HCT116 (cell line): ENCODE measurements around the gene RAB36. TPM values are rescaled to one million over a fixed set of nuclear protein-coding genes. Genes with fewer than 3 reads are reported as not detected.
A peak's percentile ranks its signal among the peaks of the same experiment; 100 is the strongest.

Experiments used
- ATAC-seq: fragments of 200-7000 bp; cut with Tn5 transposase; 2 replicates; pipeline ENCODE4 v1.9.1; 2020; ENCODE audit warnings: mild to moderate bottlenecking, moderate library complexity
- BruUV-seq: library from RNA; stranded (reverse); fragments of 400-500 nt; replicated peaks from 2 replicates; lab custom pipeline; 2021; lab: Mats Ljungman, UMichigan
- CTCF ChIA-PET: fragments of 300-600 bp; sonication (Branson Sonifier 250); formaldehyde crosslinking; loops from one replicate; lab custom pipeline; 2021; ENCODE audit warnings: antibody characterized with exemption; lab: Charles Lee
- POLR2A ChIA-PET: fragments of 300-600, 350-600 bp; sonication (Branson Sonifier 250); formaldehyde crosslinking; loops from one replicate; lab custom pipeline; 2021; ENCODE audit warnings: antibody characterized with exemption; lab: Charles Lee
- RAD21 ChIA-PET, 2 experiments: fragments of 300-600 bp; sonication (Branson Sonifier 250); formaldehyde crosslinking; loops; one replicate each; lab custom pipeline; 2023; ENCODE audit warnings: low total read pairs in 2 of 2; ENCODE audit not compliant: uncharacterized antibody in 2 of 2, unreplicated experiment in 2 of 2, low non-redundant PET in 1 of 2; lab: Charles Lee
- DNase-seq: peaks from one replicate; pipeline ENCODE4 v3.0.0-alpha.2; 2010; ENCODE audit warnings: low read depth, low spot score
- H2AFZ ChIP-seq: fragments of 200-600 bp; shearing (Covaris generic), sonication (generic); 2 replicates; pipeline ENCODE4 v1.6.1; 2017; ENCODE audit warnings: low read depth, mixed run types, mixed read lengths, antibody characterized with exemption, low read length; ENCODE audit not compliant: poor library complexity, severe bottlenecking
- H3K27ac ChIP-seq: 2 replicates; pipeline ENCODE4 v1.5.1; 2012; ENCODE audit warnings: low read depth, low read length
- H3K27me3 ChIP-seq: fragments of 200-600 bp; sonication (generic); 2 replicates; pipeline ENCODE4 v1.6.1; 2016; ENCODE audit warnings: mixed run types, low read length, mixed read lengths; ENCODE audit not compliant: insufficient read depth
- H3K36me3 ChIP-seq, 2 experiments: fragments of 200-500 bp in 1 of 2; fragments of 200-600 bp in 1 of 2; sonication (Bioruptor generic) in 1 of 2; sonication (generic) in 1 of 2; 2 replicates each; pipeline versions ENCODE4 v1.5.1 to v1.6.1; 2014 to 2016; ENCODE audit warnings: low read length in 2 of 2, inconsistent platforms in 1 of 2, mixed read lengths in 1 of 2, mixed run types in 1 of 2; ENCODE audit not compliant: insufficient read depth in 2 of 2, control insufficient read depth in 1 of 2
- H3K4me1 ChIP-seq, 2 experiments: fragments of 200-600 bp in 1 of 2; sonication (generic) in 1 of 2; 2 replicates each; pipeline versions ENCODE4 v1.5.1 to v1.6.1; 2012 to 2017; ENCODE audit warnings: low read length in 2 of 2, inconsistent platforms in 1 of 2, mild to moderate bottlenecking in 1 of 2, mixed read lengths in 1 of 2, mixed run types in 1 of 2, moderate library complexity in 1 of 2; ENCODE audit not compliant: insufficient read depth in 2 of 2, control insufficient read depth in 1 of 2
- H3K4me2 ChIP-seq: fragments of 200-600 bp; sonication (generic); 2 replicates; pipeline ENCODE4 v1.6.1; 2017; ENCODE audit warnings: mixed run types, low read length, mixed read lengths
- H3K4me3 ChIP-seq, 2 experiments: fragments of 200-600 bp in 1 of 2; sonication (generic) in 1 of 2; replicated peaks in 1 of 2; 2 replicates each; pipeline ENCODE4 v1.5.1; 2011 to 2016; ENCODE audit warnings: low read length in 2 of 2, control low read depth in 1 of 2, low read depth in 1 of 2, mild to moderate bottlenecking in 1 of 2, mixed read lengths in 1 of 2, mixed run types in 1 of 2
- H3K79me2 ChIP-seq: fragments of 200-600 bp; sonication (generic); 2 replicates; pipeline ENCODE4 v1.6.1; 2017; ENCODE audit warnings: mild to moderate bottlenecking, mixed run types, low read length, moderate library complexity, mixed read lengths; ENCODE audit not compliant: insufficient read depth
- H3K9ac ChIP-seq: fragments of 200-600 bp; sonication (generic); 2 replicates; pipeline ENCODE4 v1.6.1; 2016; ENCODE audit warnings: low read length, mixed read lengths
- H3K9me2 ChIP-seq: fragments of 200-600 bp; sonication (generic), shearing (Covaris generic); 2 replicates; pipeline ENCODE4 v1.6.1; 2017; ENCODE audit warnings: mixed run types, mild to moderate bottlenecking, moderate library complexity; ENCODE audit not compliant: insufficient read depth
- H3K9me3 ChIP-seq, 2 experiments: fragments of 200-500 bp in 1 of 2; fragments of 200-600 bp in 1 of 2; sonication (Bioruptor generic) in 1 of 2; sonication (generic) in 1 of 2; 2 replicates each; pipeline ENCODE4 v1.6.1; 2014 to 2017; ENCODE audit warnings: low read length in 2 of 2, mixed read lengths in 2 of 2, inconsistent platforms in 1 of 2, low read depth in 1 of 2, mild to moderate bottlenecking in 1 of 2, mixed run types in 1 of 2, moderate library complexity in 1 of 2; ENCODE audit not compliant: control insufficient read depth in 1 of 2, insufficient read depth in 1 of 2
- H4K20me1 ChIP-seq: fragments of 200-600 bp; sonication (generic), shearing (Covaris generic); 2 replicates; pipeline ENCODE4 v1.6.1; 2017; ENCODE audit warnings: mixed run types, mild to moderate bottlenecking, moderate library complexity; ENCODE audit not compliant: insufficient read depth
- CBX3 ChIP-seq: IDR thresholded peaks from 2 replicates; pipeline ENCODE4 v1.6.1; 2012; ENCODE audit warnings: low read depth
- CEBPB ChIP-seq: IDR thresholded peaks from 2 replicates; pipeline ENCODE4 v1.6.1; 2012; ENCODE audit warnings: low read depth
- CTCF ChIP-seq, 3 experiments: fragments of 200-600 bp in 1 of 3; sonication (generic) in 1 of 3; IDR thresholded peaks in 2 of 3; conservative IDR thresholded peaks in 1 of 3; 2 replicates each; pipeline ENCODE4 v1.5.1; 2012 to 2017; ENCODE audit warnings: low read depth in 2 of 3, low read length in 2 of 3, antibody characterized with exemption in 1 of 3, borderline replicate concordance in 1 of 3, control low read depth in 1 of 3, mild to moderate bottlenecking in 1 of 3, mixed read lengths in 1 of 3, mixed run types in 1 of 3, moderate library complexity in 1 of 3; ENCODE audit not compliant: insufficient read depth in 1 of 3
- EGR1 ChIP-seq: IDR thresholded peaks from 2 replicates; pipeline ENCODE4 v1.6.1; 2012; ENCODE audit warnings: low read depth
- EZH2 ChIP-seq: fragments of 200-600 bp; sonication (generic); IDR thresholded peaks from 2 replicates; pipeline ENCODE4 v1.6.1; 2017; ENCODE audit warnings: antibody characterized with exemption, mixed run types
- EZH2phosphoT487 ChIP-seq: fragments of 200-600 bp; IDR thresholded peaks from 2 replicates; pipeline ENCODE4 v1.6.1; 2018; ENCODE audit warnings: antibody characterized with exemption, borderline replicate concordance
- FOSL1 ChIP-seq: IDR thresholded peaks from 2 replicates; pipeline ENCODE4 v1.6.1; 2012; ENCODE audit warnings: low read depth
- POLR2A ChIP-seq: IDR thresholded peaks from 2 replicates; pipeline ENCODE4 v1.7.0; 2011; ENCODE audit warnings: borderline replicate concordance; ENCODE audit not compliant: insufficient read depth, insufficient read length; ENCODE audit errors: extremely low read depth
- POLR2AphosphoS5 ChIP-seq: IDR thresholded peaks from 2 replicates; pipeline ENCODE4 v1.6.1; 2011; ENCODE audit warnings: mild to moderate bottlenecking, low read depth, low read length, moderate library complexity
- RAD21 ChIP-seq: IDR thresholded peaks from 2 replicates; pipeline ENCODE4 v1.6.1; 2012; ENCODE audit warnings: low read depth, mild to moderate bottlenecking
- SIN3A ChIP-seq: IDR thresholded peaks from 2 replicates; pipeline ENCODE4 v1.6.1; 2012; ENCODE audit warnings: low read depth
- SP1 ChIP-seq: IDR thresholded peaks from 2 replicates; pipeline ENCODE4 v1.6.1; 2012; ENCODE audit warnings: low read depth
- SRF ChIP-seq: IDR thresholded peaks from 2 replicates; pipeline ENCODE4 v1.6.1; 2012; ENCODE audit warnings: low read depth
- YY1 ChIP-seq: IDR thresholded peaks from 2 replicates; pipeline ENCODE4 v1.6.1; 2011; ENCODE audit warnings: low read length, low read depth, moderate library complexity, mild to moderate bottlenecking; ENCODE audit not compliant: insufficient replicate concordance; ENCODE audit errors: extremely low read depth
- ZFX ChIP-seq: fragments of 450-650 bp; IDR thresholded peaks from 2 replicates; pipeline ENCODE4 v1.6.1; 2017
- ZNF274 ChIP-seq: fragments of 200-500 bp; sonication (Bioruptor generic); IDR thresholded peaks from 2 replicates; pipeline ENCODE4 v1.6.1; 2014; ENCODE audit warnings: mild to moderate bottlenecking, low read depth, low read length, inconsistent platforms
- intact Hi-C: fragments of 100-400 bp; cut with micrococcal nuclease; formaldehyde crosslinking; loops from 2 replicates; pipeline ENCODE4 v1.10.0; 2022
- total RNA-seq: library from RNA; stranded (reverse); gene quantifications from one replicate; pipeline ENCODE4 v1.2.1, GENCODE V29; 2021; ENCODE audit not compliant: unreplicated experiment
- TF ChIP-seq, protein P1 (sequence below): IDR thresholded peaks from 2 replicates; pipeline ENCODE4 v1.6.1; 2012
- TF ChIP-seq, protein P2 (sequence below): IDR thresholded peaks from 2 replicates; pipeline ENCODE4 v1.6.1; 2011; ENCODE audit warnings: mild to moderate bottlenecking, low read length, moderate library complexity; ENCODE audit not compliant: insufficient replicate concordance; ENCODE audit errors: extremely low read depth
- TF ChIP-seq, protein P3 (sequence below): IDR thresholded peaks from 2 replicates; pipeline ENCODE4 v1.6.1; 2012; ENCODE audit warnings: low read depth
- TF ChIP-seq, protein P4 (sequence below): IDR thresholded peaks from 2 replicates; pipeline ENCODE4 v1.6.1; 2012

The RAB36 gene
- total RNA-seq, 1 experiment from 2014 or later = 6.1 TPM

DNA sequence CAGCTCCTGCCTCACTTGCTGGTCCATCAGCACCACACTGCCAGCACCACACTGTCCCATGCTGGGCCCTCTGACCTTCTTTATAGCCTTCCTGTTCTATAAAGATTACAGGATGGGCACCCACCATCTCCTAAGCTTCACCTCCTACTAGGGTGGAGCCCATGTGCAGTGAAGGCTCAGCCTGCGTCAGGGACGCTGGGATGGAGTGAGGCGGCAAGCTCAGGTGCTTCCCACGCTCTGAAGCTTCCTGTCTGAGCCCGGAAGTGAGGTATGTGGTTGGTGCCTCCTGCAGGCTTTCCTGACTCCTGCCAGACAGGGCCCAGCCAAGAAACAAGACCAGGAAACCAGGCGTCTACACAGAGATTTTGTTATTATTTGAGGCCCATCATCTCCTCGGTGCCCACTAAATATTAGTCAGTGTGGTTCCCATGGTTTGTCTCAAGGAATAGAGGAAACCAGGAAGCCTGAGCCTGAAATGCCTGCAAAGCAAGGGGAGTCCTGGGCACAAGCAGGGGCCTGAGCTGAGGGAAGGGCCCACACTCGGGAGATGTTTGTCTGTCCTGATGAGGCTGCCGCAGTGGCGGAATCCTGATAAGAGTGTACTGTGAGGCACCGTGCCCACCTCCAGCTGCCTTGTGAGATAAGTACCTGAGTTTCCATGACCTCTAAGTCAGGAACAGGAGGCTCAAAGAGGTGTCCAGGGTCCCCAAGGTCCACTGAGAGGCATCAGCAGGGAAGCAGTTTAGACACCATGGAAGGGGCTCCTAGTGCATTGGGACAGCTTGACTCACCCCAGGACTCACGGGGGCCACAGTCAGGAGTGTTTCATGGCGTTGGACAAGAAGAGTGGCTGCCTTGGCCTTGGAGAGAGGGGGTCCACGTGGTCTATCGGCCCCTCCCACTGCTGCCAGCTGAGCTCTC is 25.5 kb upstream of the RAB36 start:
- CTCF ChIA-PET = no interaction called here
- Histone ChIP-seq H3K4me1 (no peaks in the 10 kb centered on the region), H4K20me1 (no peaks in the 10 kb centered on the region), H3K9ac (no peak overlapping the region), H3K27ac (no peak overlapping the region), H3K9me2 (no peaks in the 10 kb centered on the region), H3K79me2 (no peaks in the 10 kb centered on the region), H3K4me3 (no peak overlapping the region), H3K27me3 (no peaks in the 10 kb centered on the region), H3K36me3 (no peaks in the 10 kb centered on the region), H2AFZ (no peak overlapping the region), H3K9me3 (no peaks in the 10 kb centered on the region), H3K4me2 (no peak overlapping the region)
- ATAC-seq (peak; percentile 58), DNase-seq (no peak)
- no TSS peak for BruUV-seq
- TF ChIP-seq POLR2AphosphoS5 = no peak
- no peak for TF ChIP-seq EGR1
- TF ChIP-seq EZH2phosphoT487 = no peak
- no peak; the same call in 1 of the 2 replicates for TF ChIP-seq ZFX
- TF ChIP-seq, protein P1, sequence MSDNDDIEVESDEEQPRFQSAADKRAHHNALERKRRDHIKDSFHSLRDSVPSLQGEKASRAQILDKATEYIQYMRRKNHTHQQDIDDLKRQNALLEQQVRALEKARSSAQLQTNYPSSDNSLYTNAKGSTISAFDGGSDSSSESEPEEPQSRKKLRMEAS = no peak
- TF ChIP-seq SIN3A = no peak
- TF ChIP-seq RAD21 = no peak
- TF ChIP-seq YY1 = no peak
- no peak for TF ChIP-seq CBX3
- no peak for TF ChIP-seq ZNF274
- no peak for TF ChIP-seq CTCF (IDR thresholded peaks at IDR 0.05 in 2 of 3, conservative IDR thresholded peaks at IDR 0.05 in 1 of 3; ENCODE audit: borderline replicate concordance in 1 of 3, insufficient read depth in 1 of 3, low read depth in 2 of 3, low read length in 2 of 3)
- no peak for TF ChIP-seq SP1
- TF ChIP-seq, protein P2, sequence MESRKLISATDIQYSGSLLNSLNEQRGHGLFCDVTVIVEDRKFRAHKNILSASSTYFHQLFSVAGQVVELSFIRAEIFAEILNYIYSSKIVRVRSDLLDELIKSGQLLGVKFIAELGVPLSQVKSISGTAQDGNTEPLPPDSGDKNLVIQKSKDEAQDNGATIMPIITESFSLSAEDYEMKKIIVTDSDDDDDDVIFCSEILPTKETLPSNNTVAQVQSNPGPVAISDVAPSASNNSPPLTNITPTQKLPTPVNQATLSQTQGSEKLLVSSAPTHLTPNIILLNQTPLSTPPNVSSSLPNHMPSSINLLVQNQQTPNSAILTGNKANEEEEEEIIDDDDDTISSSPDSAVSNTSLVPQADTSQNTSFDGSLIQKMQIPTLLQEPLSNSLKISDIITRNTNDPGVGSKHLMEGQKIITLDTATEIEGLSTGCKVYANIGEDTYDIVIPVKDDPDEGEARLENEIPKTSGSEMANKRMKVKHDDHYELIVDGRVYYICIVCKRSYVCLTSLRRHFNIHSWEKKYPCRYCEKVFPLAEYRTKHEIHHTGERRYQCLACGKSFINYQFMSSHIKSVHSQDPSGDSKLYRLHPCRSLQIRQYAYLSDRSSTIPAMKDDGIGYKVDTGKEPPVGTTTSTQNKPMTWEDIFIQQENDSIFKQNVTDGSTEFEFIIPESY = no peak
- TF ChIP-seq, protein P3, sequence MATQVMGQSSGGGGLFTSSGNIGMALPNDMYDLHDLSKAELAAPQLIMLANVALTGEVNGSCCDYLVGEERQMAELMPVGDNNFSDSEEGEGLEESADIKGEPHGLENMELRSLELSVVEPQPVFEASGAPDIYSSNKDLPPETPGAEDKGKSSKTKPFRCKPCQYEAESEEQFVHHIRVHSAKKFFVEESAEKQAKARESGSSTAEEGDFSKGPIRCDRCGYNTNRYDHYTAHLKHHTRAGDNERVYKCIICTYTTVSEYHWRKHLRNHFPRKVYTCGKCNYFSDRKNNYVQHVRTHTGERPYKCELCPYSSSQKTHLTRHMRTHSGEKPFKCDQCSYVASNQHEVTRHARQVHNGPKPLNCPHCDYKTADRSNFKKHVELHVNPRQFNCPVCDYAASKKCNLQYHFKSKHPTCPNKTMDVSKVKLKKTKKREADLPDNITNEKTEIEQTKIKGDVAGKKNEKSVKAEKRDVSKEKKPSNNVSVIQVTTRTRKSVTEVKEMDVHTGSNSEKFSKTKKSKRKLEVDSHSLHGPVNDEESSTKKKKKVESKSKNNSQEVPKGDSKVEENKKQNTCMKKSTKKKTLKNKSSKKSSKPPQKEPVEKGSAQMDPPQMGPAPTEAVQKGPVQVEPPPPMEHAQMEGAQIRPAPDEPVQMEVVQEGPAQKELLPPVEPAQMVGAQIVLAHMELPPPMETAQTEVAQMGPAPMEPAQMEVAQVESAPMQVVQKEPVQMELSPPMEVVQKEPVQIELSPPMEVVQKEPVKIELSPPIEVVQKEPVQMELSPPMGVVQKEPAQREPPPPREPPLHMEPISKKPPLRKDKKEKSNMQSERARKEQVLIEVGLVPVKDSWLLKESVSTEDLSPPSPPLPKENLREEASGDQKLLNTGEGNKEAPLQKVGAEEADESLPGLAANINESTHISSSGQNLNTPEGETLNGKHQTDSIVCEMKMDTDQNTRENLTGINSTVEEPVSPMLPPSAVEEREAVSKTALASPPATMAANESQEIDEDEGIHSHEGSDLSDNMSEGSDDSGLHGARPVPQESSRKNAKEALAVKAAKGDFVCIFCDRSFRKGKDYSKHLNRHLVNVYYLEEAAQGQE = no peak
- TF ChIP-seq, protein P4, sequence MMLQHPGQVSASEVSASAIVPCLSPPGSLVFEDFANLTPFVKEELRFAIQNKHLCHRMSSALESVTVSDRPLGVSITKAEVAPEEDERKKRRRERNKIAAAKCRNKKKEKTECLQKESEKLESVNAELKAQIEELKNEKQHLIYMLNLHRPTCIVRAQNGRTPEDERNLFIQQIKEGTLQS = no peak
- TF ChIP-seq SRF = no peak
- TF ChIP-seq FOSL1 = no peak
- TF ChIP-seq EZH2 = no peak
- TF ChIP-seq POLR2A = no peak
- TF ChIP-seq CEBPB = no peak
- POLR2A ChIA-PET = no interaction called here
- intact Hi-C loops = no loop called here
- RAD21 ChIA-PET = no interaction called here
